ENCODE data around the gene KIAA1210.

- no peak for TF ChIP-seq CREB1 (CRISPR knock-in tag; IDR thresholded peaks at IDR 0.05; ENCODE audit: low read depth)
- TF ChIP-seq CTCF (conservative IDR thresholded peaks at IDR 0.05; ENCODE audit: low read depth in 2 of 2): no peak
- no peak for TF ChIP-seq POLR2AphosphoS5 (IDR thresholded peaks at IDR 0.05; ENCODE audit: low read depth)
- no peak for TF ChIP-seq STAT1 (IDR thresholded peaks at IDR 0.05; ENCODE audit: unreplicated experiment)
- TF ChIP-seq ZNF462 (CRISPR knock-in tag; IDR thresholded peaks at IDR 0.05): no peak
- TF ChIP-seq JUNB (IDR thresholded peaks at IDR 0.05; ENCODE audit: unreplicated experiment): no peak
- TF ChIP-seq EZH2 (IDR thresholded peaks at IDR 0.05; ENCODE audit: low read depth, unreplicated experiment): no peak
- TF ChIP-seq EZH2phosphoT487 (IDR thresholded peaks at IDR 0.05; ENCODE audit: unreplicated experiment): no peak
These were observed 21.8 kb downstream of the KIAA1210 start for GRCh38 chrX:119105826-119106225.

All from GM23338 (cell line).